Endothelial cell of umbilical vein (primary cell): ENCODE data around the gene ZBTB12. TPM values are rescaled to one million over a fixed set of nuclear protein-coding genes. Genes with fewer than 3 reads are reported as not detected.
A peak's percentile ranks its signal among the peaks of the same experiment; 100 is the strongest.

Experiments
- BruUV-seq: library from RNA; stranded (reverse); fragments of 400-500 nt; replicated peaks from 2 replicates; lab custom pipeline; 2021; lab: Mats Ljungman, UMichigan
- CTCF ChIA-PET: fragments of 300-600, 350-600 bp; sonication (Branson Sonifier 250); formaldehyde crosslinking; loops from one replicate; lab custom pipeline; 2021; ENCODE audit warnings: antibody characterized with exemption, inconsistent platforms; lab: Charles Lee
- POLR2A ChIA-PET: fragments of 300-600, 350-600 bp; sonication (Branson Sonifier 250); formaldehyde crosslinking; loops from one replicate; lab custom pipeline; 2021; ENCODE audit warnings: antibody characterized with exemption, inconsistent platforms; lab: Charles Lee
- DNase-seq: peaks from one replicate; pipeline ENCODE4 v3.0.0-alpha.2; 2011; ENCODE audit warnings: low read depth, low spot score
- FAIRE-seq: peaks from 2 replicates; lab custom pipeline; 2011; peaks lifted over from hg19 to GRCh38; lab: Jason Lieb, UNC
- H2AFZ ChIP-seq: 2 replicates; pipeline ENCODE4 v1.6.0; 2012; ENCODE audit warnings: low read depth, low read length, control low read depth, inconsistent platforms
- H3K27ac ChIP-seq: 2 replicates; pipeline ENCODE4 v1.5.1; 2011; ENCODE audit warnings: low read depth, mild to moderate bottlenecking, control low read depth, low read length, moderate library complexity; ENCODE audit not compliant: insufficient read depth
- H3K27me3 ChIP-seq, 2 experiments: 2 replicates each; pipeline versions ENCODE4 v1.6.0 to v1.6.1; 2011; ENCODE audit warnings: low read length in 2 of 2, mixed read lengths in 1 of 2; ENCODE audit not compliant: control insufficient read depth in 2 of 2, insufficient read depth in 2 of 2
- H3K36me3 ChIP-seq, 2 experiments: 2 replicates in 1 of 2; 3 replicates in 1 of 2; pipeline ENCODE4 v1.5.1; 2011; ENCODE audit warnings: low read length in 2 of 2, mild to moderate bottlenecking in 1 of 2, moderate library complexity in 1 of 2; ENCODE audit not compliant: control insufficient read depth in 2 of 2, insufficient read depth in 2 of 2; ENCODE audit errors: extremely low read depth in 1 of 2
- H3K4me1 ChIP-seq: 3 replicates; pipeline ENCODE4 v1.5.1; 2011; ENCODE audit warnings: mild to moderate bottlenecking, low read length; ENCODE audit not compliant: control insufficient read depth, insufficient read depth; ENCODE audit errors: extremely low read depth
- H3K4me2 ChIP-seq: 2 replicates; pipeline ENCODE4 v1.6.1; 2011; ENCODE audit warnings: low read length, control low read depth, mixed read lengths; ENCODE audit not compliant: insufficient read depth
- H3K4me3 ChIP-seq, 3 experiments: fragments of 200-600 bp in 1 of 3; sonication (generic), shearing (Covaris generic) in 1 of 3; replicated peaks in 1 of 3; 2 replicates each; pipeline ENCODE4 v1.5.1; 2011 to 2016; ENCODE audit warnings: control low read depth in 3 of 3, low read length in 3 of 3, mild to moderate bottlenecking in 2 of 3, inconsistent platforms in 1 of 3, low read depth in 1 of 3, moderate library complexity in 1 of 3; ENCODE audit not compliant: insufficient read depth in 1 of 3
- H3K79me2 ChIP-seq: 2 replicates; pipeline ENCODE4 v1.6.0; 2012; ENCODE audit warnings: low read length, inconsistent platforms; ENCODE audit not compliant: control insufficient read depth, insufficient read depth
- H3K9ac ChIP-seq: replicated peaks from 2 replicates; pipeline ENCODE3; 2011; ENCODE audit warnings: low read length, control low read depth; ENCODE audit not compliant: insufficient read depth; ENCODE audit errors: extremely low read depth
- H3K9me1 ChIP-seq: replicated peaks from 3 replicates; pipeline ENCODE4 v1.6.0; 2011; ENCODE audit warnings: mild to moderate bottlenecking, low read length; ENCODE audit not compliant: control insufficient read depth, insufficient read depth; ENCODE audit errors: extremely low read depth
- H3K9me3 ChIP-seq: replicated peaks from 2 replicates; pipeline ENCODE4 v1.5.1; 2012; ENCODE audit warnings: low read length, inconsistent platforms; ENCODE audit not compliant: control insufficient read depth, insufficient read depth
- H4K20me1 ChIP-seq: replicated peaks from 2 replicates; pipeline ENCODE3; 2011; ENCODE audit warnings: mild to moderate bottlenecking, low read length; ENCODE audit not compliant: control insufficient read depth, insufficient read depth; ENCODE audit errors: extremely low read depth
- CTCF ChIP-seq, 2 donors: IDR thresholded peaks; 1 replicate in 1 of 2; 2 replicates in 1 of 2; pipeline ENCODE4 v1.5.1; 2011; ENCODE audit warnings: low read length in 2 of 2, mild to moderate bottlenecking in 2 of 2, moderate library complexity in 2 of 2, control low read depth in 1 of 2, inconsistent platforms in 1 of 2, low read depth in 1 of 2; ENCODE audit not compliant: insufficient read depth in 1 of 2; ENCODE audit errors: extremely low read depth in 1 of 2
- EZH2 ChIP-seq: IDR thresholded peaks from 2 replicates; pipeline ENCODE4 v1.6.1; 2012; ENCODE audit warnings: borderline replicate concordance, low read depth, mild to moderate bottlenecking, moderate library complexity, low read length, inconsistent platforms; ENCODE audit not compliant: severe bottlenecking
- FOS ChIP-seq: IDR thresholded peaks from 2 replicates; pipeline ENCODE4 v1.6.1; 2011; ENCODE audit warnings: mild to moderate bottlenecking, low read length, moderate library complexity, borderline replicate concordance; ENCODE audit not compliant: insufficient read depth
- GATA2 ChIP-seq: IDR thresholded peaks from 2 replicates; pipeline ENCODE4 v1.7.0; 2011; ENCODE audit warnings: low read depth, mild to moderate bottlenecking, moderate library complexity, mixed read lengths, low read length; ENCODE audit not compliant: insufficient read length, insufficient read depth
- JUN ChIP-seq: IDR thresholded peaks from 2 replicates; pipeline ENCODE4 v1.6.1; 2011; ENCODE audit warnings: borderline replicate concordance, low read depth; ENCODE audit not compliant: insufficient read length, insufficient read depth
- MYC ChIP-seq: IDR thresholded peaks from one replicate; pipeline ENCODE4 v1.6.1; 2011; ENCODE audit warnings: mild to moderate bottlenecking, low read depth, low read length
- POLR2A ChIP-seq: IDR thresholded peaks from 2 replicates; pipeline ENCODE4 v1.6.1; 2012; ENCODE audit warnings: low read depth, mild to moderate bottlenecking, control low read depth, low read length
- POLR2AphosphoS5 ChIP-seq: IDR thresholded peaks from 2 replicates; pipeline ENCODE4 v1.6.1; 2012; ENCODE audit warnings: low read depth, mild to moderate bottlenecking, control low read depth, low read length, moderate library complexity; ENCODE audit not compliant: insufficient read depth
- dilution Hi-C: fragments of 300-500 bp; cut with MboI; formaldehyde crosslinking; loops from one replicate; pipeline ENCODE4 v1.15.0; 2019; ENCODE audit warnings: low sequenced_read_pairs; ENCODE audit not compliant: extremely low pct_ligation_motif_present
- intact Hi-C: fragments of 100-400 bp; cut with micrococcal nuclease; formaldehyde crosslinking; loops from one replicate; pipeline ENCODE4 v1.10.0; 2022
- polyA plus RNA-seq, 4 experiments: library from polyadenylated mRNA; depleted of rRNA in 3 of 4; stranded (reverse) in 3 of 4; unstranded in 1 of 4; fragments of >200 nt; gene quantifications; 2 replicates each; pipeline versions ENCODE4 v1.2.1 to v1.2.3, GENCODE V29; 2011 to 2012; ENCODE audit warnings: missing spikeins in 1 of 4
- total RNA-seq: library from RNA; stranded (reverse); gene quantifications from 2 replicates; pipeline ENCODE4 v1.2.3, GENCODE V29; 2021
- TF ChIP-seq, protein P1 (sequence below): IDR thresholded peaks from 2 replicates; pipeline ENCODE4 v1.6.1; 2011; ENCODE audit not compliant: insufficient read depth, insufficient read length

The ZBTB12 gene
- total and polyA plus RNA-seq, 2 donors (not counting 3 experiments of a cell fraction or from before 2014, with no cell fraction given) = 2.9 to 4.9 TPM

GRCh38 chr6:31862344-31863235 lies 39.3 kb downstream of the ZBTB12 start, which contains the start of gene NEU1:
TSS of gene NEU1 (minus strand) at chr6:31862821. CDS start at chr6:31862776, 45 bp downstream.
- BruUV-seq = TSS peak; percentile 67
- no peaks in the 10 kb centered on the region for H3K9me1 ChIP-seq
- intact Hi-C loops (loop anchor here (1.0 to 2.0 kb wide), 7 partner anchors 28 to 242 kb away; partner anchors contain the start of genes BAG6, HSPA1B, PRRC2A and ZBTB12), dilution Hi-C loops (no loop called here)
- no peaks in the 10 kb centered on the region for H3K27me3 ChIP-seq
- TF ChIP-seq GATA2 = no peak
- peak; percentile 57 for TF ChIP-seq JUN
- no peak for TF ChIP-seq CTCF (IDR thresholded peaks at IDR 0.05; ENCODE audit: extremely low read depth in 1 of 2, insufficient read depth in 1 of 2, low read depth in 1 of 2, low read length in 2 of 2)
- peak; percentile 27 for TF ChIP-seq FOS
- TF ChIP-seq, protein P1, sequence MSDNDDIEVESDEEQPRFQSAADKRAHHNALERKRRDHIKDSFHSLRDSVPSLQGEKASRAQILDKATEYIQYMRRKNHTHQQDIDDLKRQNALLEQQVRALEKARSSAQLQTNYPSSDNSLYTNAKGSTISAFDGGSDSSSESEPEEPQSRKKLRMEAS = peak; percentile 95
- peak; percentile 98 for TF ChIP-seq POLR2AphosphoS5
- TF ChIP-seq POLR2A = peak; percentile 99
- no peak for TF ChIP-seq EZH2
- no peak for TF ChIP-seq MYC
- DNase-seq (peak; percentile 100), FAIRE-seq (peak; percentile 100)
- peaks cover 7% of the 10 kb centered on the region for H3K4me1 ChIP-seq
- peak within 1 kb of the TSS; percentile 77 for H3K27ac ChIP-seq
- H3K9me3 ChIP-seq = no peaks in the 10 kb centered on the region
- peak within 1 kb of the TSS; percentile 71 to 88 (median 83) for H3K4me3 ChIP-seq
- H3K79me2 ChIP-seq = peaks cover 4% of the 10 kb centered on the region
- H3K36me3 ChIP-seq = peaks cover 3 to 20% of the 10 kb centered on the region in 2 experiments
- peak within 1 kb of the TSS; percentile 82 for H3K4me2 ChIP-seq
- H3K9ac ChIP-seq = peak within 1 kb of the TSS; percentile 81
- no peaks in the 10 kb centered on the region for H4K20me1 ChIP-seq
- H2AFZ ChIP-seq = peak within 1 kb of the TSS; percentile 89
- POLR2A ChIA-PET = interaction anchor here (0.6 to 1.6 kb wide), 12 partner anchors 13 to 1108 kb away, joined by 3 to 17 read pairs (median 4); partner anchors contain the start of genes EHMT2, HSPA1A, HSPA1B and HSPA1L
- CTCF ChIA-PET = interaction anchor here (1.0 to 3.2 kb wide), 7 partner anchors 27 to 181 kb away, joined by 3 to 11 read pairs (median 4); partner anchors contain the start of genes EHMT2 and HSPA1B
